ENCODE results near the gene SOS1.
"Not testable (repeated sequence)": the region's sequence is repeated elsewhere in the genome, so short reads cannot be mapped to it uniquely, and the experiment has no call there.

The SOS1 gene

GRCh38 chr2:39138837-39139211, 18.0 kb upstream of the SOS1 start:
- DNase-seq: no peak

DNA sequence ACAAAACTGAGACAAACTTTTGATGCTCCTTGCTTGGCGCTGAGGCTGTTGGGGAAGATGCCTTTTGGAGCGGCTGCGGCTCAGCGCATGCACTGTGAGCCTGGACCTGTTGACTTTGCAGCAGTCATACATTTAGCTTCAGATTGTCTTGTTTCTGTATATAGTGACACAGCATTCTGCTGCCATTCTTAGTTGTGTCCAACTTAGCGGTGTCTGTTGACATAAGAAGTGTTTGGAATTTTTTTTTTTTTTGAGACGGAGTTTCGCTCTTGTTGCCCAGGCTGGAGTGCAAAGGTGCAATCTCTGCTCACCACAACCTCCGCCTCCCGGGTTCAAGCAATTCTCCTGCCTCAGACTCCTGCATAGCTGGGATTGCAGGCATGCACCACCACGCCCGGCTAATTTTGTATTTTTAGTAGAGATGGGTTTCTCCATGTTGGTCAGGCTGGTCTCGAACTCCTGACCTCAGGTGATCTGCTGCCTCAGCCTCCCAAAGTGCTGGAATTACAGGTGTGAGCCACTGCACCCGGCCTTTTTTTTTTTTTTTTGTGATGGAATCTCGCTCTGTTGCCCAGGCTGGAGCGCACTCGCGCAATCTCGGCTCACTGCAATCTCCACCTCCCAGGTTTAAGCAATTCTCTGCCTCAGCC, 17.5 kb upstream of the SOS1 start:
- DNase-seq: not testable (repeated sequence)

GRCh38 chr2:39136799-39137198, 15.9 kb upstream of the SOS1 start:
- no peak for DNase-seq

DNA sequence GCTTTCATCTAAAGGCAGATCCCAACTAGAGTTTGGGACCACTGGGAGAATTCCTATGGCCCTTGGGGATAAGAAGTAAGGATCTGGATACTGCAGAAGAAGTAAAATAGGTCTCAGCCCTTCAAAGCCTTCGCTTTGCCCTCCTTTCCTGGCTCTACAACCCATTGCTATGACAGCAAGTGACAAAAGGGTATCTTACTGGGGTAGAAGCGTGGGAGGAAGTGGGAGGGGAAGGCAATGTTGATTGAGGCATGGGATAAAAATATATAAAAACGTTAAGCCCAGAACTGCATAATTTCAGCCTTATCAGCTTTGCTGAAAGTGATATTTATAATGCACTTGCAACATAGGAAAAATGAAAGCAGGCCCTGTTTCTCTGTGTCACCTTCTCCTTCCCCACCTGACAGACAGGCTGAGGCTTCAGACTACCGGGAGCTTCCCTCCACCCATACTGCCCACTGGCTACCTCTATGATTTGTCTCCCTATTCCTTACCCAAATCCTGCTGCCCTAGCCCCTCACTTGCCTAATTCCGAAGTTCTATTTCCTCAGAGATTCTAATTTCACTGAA, 14.9 kb upstream of the SOS1 start:
- DNase-seq: no peak

- no peak for DNase-seq
These were observed 12.5 kb upstream of the SOS1 start for GRCh38 chr2:39133215-39133851.

GRCh38 chr2:39128919-39129391, 8.1 kb upstream of the SOS1 start:
- peak; percentile 58 to 72 for DNase-seq

DNA sequence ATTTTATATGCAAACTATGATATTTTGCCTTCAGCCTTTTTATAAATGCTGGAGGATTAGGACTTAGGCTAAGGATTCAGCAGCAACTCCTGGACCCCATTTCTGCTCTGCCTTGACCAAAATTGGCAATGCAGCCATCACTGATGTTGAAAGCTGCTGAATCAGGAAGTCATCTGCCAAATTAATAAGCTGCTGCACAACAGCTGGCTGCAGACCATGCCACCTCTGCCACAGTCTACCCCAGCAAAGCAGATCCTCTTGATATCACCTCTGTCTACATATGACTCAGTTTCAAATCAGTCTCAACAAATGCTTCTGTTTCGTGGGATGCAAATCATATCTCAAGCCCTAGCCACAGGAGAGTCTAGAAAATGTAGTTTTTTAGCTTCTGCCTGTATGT, 7.1 kb upstream of the SOS1 start:
- peak; percentile 68 to 75 for DNase-seq

GRCh38 chr2:39124746-39125057, 3.9 kb upstream of the SOS1 start:
- peak in 1 of 2 donors; percentile 38 for DNase-seq

DNA sequence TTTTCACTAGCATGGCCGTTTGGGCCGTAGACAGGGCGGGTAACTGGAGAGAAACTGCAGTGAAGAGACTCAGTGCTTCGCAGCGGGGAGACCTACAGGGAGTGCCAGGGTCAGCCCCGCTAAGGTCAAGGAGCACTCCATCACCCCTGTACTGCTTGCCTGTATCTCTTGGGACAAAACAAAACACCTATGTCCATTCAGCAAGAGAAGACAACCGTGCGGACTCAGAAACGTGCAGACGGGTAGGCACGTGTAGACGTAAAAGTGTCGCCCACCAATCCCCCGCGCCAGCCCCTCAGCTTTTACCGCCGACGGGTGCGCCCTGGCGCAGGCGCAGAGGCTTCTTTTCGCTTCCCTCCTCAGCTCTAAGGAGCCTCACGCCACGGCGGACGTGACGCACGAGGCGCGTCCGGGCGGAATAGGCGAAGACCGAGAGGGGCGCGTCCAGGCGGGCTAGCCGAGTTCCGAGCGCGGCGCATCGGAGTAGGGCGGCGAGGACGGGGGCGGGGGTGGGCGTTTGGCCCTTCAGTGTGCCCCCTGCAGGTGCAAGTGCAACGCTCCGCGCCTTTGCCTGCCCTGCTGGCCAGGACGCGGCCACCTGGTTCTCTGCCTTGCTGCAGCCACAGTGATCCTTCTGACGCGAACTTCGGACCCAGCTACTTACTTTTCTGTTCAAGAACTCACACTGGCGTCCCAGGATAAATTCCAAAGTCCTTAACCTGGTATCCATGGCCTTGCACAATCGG, 3.3 kb upstream of the SOS1 start:
- DNase-seq: peak; percentile 92 to 96

GRCh38 chr2:39123436-39123999, 2.7 kb upstream of the SOS1 start:
- no peak for DNase-seq

DNA sequence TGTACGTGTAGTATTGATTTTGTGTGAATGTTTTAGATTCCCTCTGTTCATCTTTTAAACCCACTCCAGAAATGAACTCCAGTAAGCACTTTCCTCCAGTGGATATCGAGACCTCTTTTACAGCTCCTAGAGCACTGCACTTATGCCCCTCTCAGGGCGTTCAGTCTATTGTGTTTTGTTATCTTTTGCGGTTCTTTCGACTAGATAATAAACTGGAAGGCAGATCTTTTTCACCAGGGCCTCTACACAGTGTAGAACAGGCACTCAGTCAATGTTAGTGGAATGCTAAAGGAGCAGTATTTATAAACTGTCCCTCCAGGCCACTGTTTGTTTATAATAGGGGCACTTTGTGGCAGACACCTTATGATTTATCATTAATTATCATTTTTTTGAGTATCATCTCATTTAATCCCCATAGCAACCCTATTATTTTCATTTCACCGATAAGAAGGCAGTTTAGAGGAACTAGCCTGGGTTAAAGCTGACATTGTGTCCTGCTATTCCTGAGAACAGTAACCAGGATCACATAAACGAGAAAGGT, 742 bp upstream of the SOS1 start:
- no peak for DNase-seq

GRCh38 chr2:39120521-39120770, 405 bp downstream of the SOS1 start:
- no peak for DNase-seq

DNA sequence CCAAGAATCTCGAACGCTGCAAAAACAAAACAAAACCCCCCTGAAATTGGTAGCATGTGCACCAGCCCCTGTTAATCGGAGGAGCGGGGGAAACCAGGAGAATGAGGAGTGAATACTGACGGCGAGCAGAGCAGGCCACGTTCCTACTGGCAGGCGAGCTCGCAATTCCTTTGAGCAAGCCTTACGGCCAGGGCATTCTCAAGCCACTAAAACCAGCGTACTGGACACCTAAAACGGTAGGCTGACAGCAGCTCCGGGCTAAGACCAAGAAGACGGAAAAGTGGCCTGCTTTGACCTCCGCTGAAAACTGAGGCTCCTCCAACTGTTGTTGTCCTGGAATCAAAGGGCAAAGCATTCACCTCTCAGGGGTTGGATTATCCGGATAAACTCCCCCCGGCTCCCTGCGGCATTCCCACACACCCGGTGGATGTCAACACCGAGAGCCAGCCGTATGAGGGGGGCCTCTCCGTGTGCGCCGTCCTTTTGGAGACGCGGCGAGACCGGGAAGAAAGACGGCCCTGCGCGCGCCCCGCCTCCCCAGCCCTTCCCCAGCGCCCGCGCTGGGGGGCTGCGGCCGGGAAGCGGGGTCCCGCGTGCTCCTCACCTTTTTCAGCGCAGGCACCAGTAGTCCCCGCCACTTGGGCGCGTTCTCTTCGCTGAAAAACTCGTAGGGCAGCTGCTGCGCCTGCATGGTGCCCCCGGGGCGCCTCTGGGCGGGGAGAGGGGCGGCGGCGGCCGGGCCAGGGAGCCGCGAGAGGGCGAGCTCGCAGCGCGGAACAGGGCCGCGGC, 925 bp downstream of the SOS1 start:
- peak; percentile 30 to 59 for DNase-seq

GRCh38 chr2:39118786-39119499, 1.9 kb downstream of the SOS1 start:
- DNase-seq: no peak

- no peak for DNase-seq
These were observed 5.3 kb downstream of the SOS1 start for GRCh38 chr2:39115556-39115955.

GRCh38 chr2:39114771-39115170, 6.1 kb downstream of the SOS1 start:
- no peak for DNase-seq

DNA sequence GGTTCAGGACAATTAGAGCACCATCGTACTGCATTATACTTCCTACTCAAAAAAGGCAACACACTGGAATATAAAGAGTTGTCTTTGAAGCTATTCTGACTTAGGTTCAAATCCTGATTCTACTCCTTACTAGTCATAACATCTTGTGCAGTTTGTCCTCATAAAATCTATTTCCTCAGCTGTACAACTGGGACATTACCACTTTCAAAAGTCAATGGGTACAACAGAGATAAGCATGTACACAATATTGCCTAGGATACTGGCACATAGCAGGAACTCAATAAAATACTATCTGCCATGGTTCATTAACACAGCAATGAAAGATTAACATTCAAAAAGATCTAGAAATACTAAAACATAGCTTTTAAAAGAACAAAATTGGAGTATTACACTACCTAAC, 11.3 kb downstream of the SOS1 start:
- DNase-seq: no peak

DNA sequence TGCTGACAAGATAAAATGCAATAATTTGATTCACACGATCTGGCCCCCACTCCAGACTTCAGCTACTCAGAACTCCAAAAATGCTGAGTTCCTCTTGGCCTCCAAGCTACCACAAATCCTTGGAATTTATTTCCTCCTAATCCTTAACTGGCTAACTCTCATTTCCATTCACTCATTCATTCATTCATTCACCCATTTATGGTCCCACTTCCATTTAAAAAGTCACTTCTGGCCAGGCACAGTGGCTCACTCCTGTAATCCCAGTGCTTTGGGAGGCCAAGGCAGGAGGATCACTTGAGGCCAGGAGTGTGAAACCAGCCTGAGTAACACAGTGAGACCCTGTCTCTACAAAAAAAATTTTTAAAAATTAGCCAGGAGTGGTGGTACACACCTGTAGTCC, 12.5 kb downstream of the SOS1 start:
- no peak for DNase-seq

DNA sequence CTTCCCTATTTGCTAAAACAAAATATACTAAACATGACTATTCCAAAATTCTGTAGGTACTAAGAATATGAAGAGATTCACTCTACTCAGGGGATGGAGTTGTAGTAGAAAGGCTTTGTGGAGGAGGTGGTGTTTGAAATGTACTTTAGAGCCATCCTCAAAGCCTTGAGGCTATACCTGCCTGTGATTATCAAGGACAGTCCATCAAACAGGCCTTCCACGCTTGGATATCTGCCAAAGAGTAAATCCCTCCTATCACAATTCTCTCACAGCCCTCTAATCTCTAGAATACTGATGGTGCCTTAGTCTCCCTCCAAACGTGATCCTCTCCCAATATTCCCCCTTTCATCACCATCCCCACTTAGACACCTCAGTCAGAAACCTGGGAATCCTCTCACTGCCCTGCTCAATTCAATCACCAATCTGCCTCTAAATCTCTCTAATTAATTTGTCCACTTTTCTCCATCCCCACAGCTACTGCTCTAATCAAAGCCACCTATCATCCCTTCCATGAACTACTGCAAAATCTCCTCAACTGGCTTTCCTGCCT, 13.1 kb downstream of the SOS1 start:
- no peak for DNase-seq

GRCh38 chr2:39107156-39107555, 13.7 kb downstream of the SOS1 start:
- DNase-seq: no peak
